HG02588 (cell line): ENCODE results near the gene VSX2.
"Not testable (repeated sequence)": the region's sequence is repeated elsewhere in the genome, so short reads cannot be mapped to it uniquely, and the experiment has no call there.

Experiments
- ATAC-seq: cut with Tn5 transposase; IDR thresholded peaks from one replicate; pipeline ENCODE4 v1.9.1; 2021; ENCODE audit warnings: mild to moderate bottlenecking, moderate library complexity; ENCODE audit not compliant: unreplicated experiment

Gene VSX2

GRCh38 chr14:74257941-74258763, 18.9 kb downstream of the VSX2 start:
- ATAC-seq, result no peak

GRCh38 chr14:74258764-74259035, 19.5 kb downstream of the VSX2 start:
- no peak for ATAC-seq

GRCh38 chr14:74259513-74259912, 20.3 kb downstream of the VSX2 start:
- no peak for ATAC-seq

- no peak for ATAC-seq
These were observed 21.4 kb downstream of the VSX2 start for GRCh38 chr14:74260525-74261233.

GRCh38 chr14:74261288-74261687, 22.0 kb downstream of the VSX2 start:
- no peak for ATAC-seq

GRCh38 chr14:74262076-74262475, 22.8 kb downstream of the VSX2 start:
- no peak for ATAC-seq

- ATAC-seq, result no peak
These were observed 23.9 kb downstream of the VSX2 start for GRCh38 chr14:74263181-74263580.

GRCh38 chr14:74263921-74264320, 24.7 kb downstream of the VSX2 start:
- ATAC-seq, result no peak

- ATAC-seq, result no peak
These were observed 26.2 kb downstream of the VSX2 start for GRCh38 chr14:74265301-74265965.

- ATAC-seq, result no peak
These were observed 28.3 kb downstream of the VSX2 start for GRCh38 chr14:74267588-74267987.

- ATAC-seq, result not testable (repeated sequence)
These were observed 31.3 kb downstream of the VSX2 start for GRCh38 chr14:74270382-74271177.

- ATAC-seq, result no peak
These were observed 32.1 kb downstream of the VSX2 start for GRCh38 chr14:74271365-74271764.

GRCh38 chr14:74275241-74275841, 36.1 kb downstream of the VSX2 start:
- no peak for ATAC-seq

- ATAC-seq, result no peak
These were observed 38.8 kb downstream of the VSX2 start for GRCh38 chr14:74278080-74278479.

GRCh38 chr14:74281069-74281468, 41.8 kb downstream of the VSX2 start:
- ATAC-seq, result no peak

- no peak for ATAC-seq
These were observed 47.5 kb downstream of the VSX2 start for GRCh38 chr14:74286736-74287135.

GRCh38 chr14:74289801-74290200, 50.6 kb downstream of the VSX2 start:
- ATAC-seq, result no peak

GRCh38 chr14:74290415-74290814, 51.2 kb downstream of the VSX2 start:
- no peak for ATAC-seq

GRCh38 chr14:74292061-74292460, 52.8 kb downstream of the VSX2 start:
- no peak for ATAC-seq

GRCh38 chr14:74293606-74294005, 54.4 kb downstream of the VSX2 start:
- no peak for ATAC-seq

GRCh38 chr14:74296037-74296467, 56.8 kb downstream of the VSX2 start:
- no peak for ATAC-seq
